Colonic mucosa (tissue), 4 donors: ENCODE results near the gene VSTM2B. TPM values are rescaled to one million over a fixed set of nuclear protein-coding genes. Genes with fewer than 3 reads are reported as not detected.

Experiments
- DNase-seq: peaks from one replicate; pipeline ENCODE4 v3.0.0-alpha.2; 2020
- H3K27ac ChIP-seq: fragments of 200-600 bp; one replicate; pipeline ENCODE4 v1.8.0; 2021
- H3K27me3 ChIP-seq: fragments of 200-600 bp; one replicate; pipeline ENCODE4 v1.8.0; 2021
- H3K36me3 ChIP-seq: fragments of 200-600 bp; one replicate; pipeline ENCODE4 v1.8.0; 2021
- H3K4me1 ChIP-seq: fragments of 200-600 bp; one replicate; pipeline ENCODE4 v1.8.0; 2021; ENCODE audit warnings: mild to moderate bottlenecking
- H3K4me3 ChIP-seq: fragments of 200-600 bp; one replicate; pipeline ENCODE4 v1.8.0; 2021
- H3K9ac ChIP-seq, 2 donors: one replicate each; pipeline ENCODE4 v1.7.0; 2013; ENCODE audit warnings: control low read depth in 2 of 2, low read depth in 2 of 2, low read length in 2 of 2
- H3K9me3 ChIP-seq: fragments of 200-600 bp; one replicate; pipeline ENCODE4 v1.8.0; 2021
- intact Hi-C: fragments of 100-400 bp; cut with DNase I; formaldehyde crosslinking; loops from one replicate; pipeline ENCODE4 v1.14.1; 2022
- total RNA-seq, 2 donors: library from RNA; stranded (reverse); fragmentation: NEBNext Ultra II Directional in 1 of 2; extraction: Animal tissue kit (Norgen Biotek cat#: 25700) in 1 of 2; gene quantifications; one replicate each; pipeline ENCODE4 v1.2.1, GENCODE V29; 2021
- TF ChIP-seq, protein P1 (sequence below): fragments of 200-600 bp; IDR thresholded peaks from one replicate; pipeline ENCODE4 v1.8.0; 2022; ENCODE audit warnings: antibody characterized with exemption, mild to moderate bottlenecking
- donor health status: healthy.
- donor health status: DM: no; HTN: no; CAD: no.
- donor health status: DM: no; HTN: no; CAD: no.

The VSTM2B gene
- total RNA-seq, 2 donors from 2014 or later: not detected

DNA sequence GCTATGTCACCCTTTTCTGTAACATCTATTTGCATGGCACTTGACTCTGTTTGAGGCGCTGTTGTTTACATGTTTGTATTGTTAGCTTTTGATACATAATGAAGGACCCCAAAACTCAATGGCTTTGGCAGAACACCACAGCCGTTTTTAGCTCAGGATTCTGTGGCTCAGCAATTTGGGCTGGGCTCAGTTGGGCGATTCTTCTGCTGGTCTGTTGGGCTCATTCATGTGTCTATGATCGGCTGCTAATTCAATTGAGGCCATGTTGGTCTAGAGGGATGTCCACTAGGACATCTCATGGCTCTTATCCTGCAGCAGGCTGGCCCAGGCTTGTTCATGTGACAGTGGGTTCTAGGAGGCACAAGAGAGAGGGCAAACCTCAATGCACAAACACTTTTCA, 33.9 kb downstream of the VSTM2B start:
- H3K4me1 ChIP-seq: no peaks in the 10 kb centered on the region
- H3K27me3 ChIP-seq: no peaks in the 10 kb centered on the region
- H3K36me3 ChIP-seq: no peaks in the 10 kb centered on the region
- H3K4me3 ChIP-seq: no peak overlapping the region
- TF ChIP-seq, protein P1, sequence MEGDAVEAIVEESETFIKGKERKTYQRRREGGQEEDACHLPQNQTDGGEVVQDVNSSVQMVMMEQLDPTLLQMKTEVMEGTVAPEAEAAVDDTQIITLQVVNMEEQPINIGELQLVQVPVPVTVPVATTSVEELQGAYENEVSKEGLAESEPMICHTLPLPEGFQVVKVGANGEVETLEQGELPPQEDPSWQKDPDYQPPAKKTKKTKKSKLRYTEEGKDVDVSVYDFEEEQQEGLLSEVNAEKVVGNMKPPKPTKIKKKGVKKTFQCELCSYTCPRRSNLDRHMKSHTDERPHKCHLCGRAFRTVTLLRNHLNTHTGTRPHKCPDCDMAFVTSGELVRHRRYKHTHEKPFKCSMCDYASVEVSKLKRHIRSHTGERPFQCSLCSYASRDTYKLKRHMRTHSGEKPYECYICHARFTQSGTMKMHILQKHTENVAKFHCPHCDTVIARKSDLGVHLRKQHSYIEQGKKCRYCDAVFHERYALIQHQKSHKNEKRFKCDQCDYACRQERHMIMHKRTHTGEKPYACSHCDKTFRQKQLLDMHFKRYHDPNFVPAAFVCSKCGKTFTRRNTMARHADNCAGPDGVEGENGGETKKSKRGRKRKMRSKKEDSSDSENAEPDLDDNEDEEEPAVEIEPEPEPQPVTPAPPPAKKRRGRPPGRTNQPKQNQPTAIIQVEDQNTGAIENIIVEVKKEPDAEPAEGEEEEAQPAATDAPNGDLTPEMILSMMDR: no peak
- intact Hi-C loops: no loop called here
- no peak overlapping the region for H3K27ac ChIP-seq
- H3K9me3 ChIP-seq: no peaks in the 10 kb centered on the region
- DNase-seq: no peak
- no peak overlapping the region for H3K9ac ChIP-seq

DNA sequence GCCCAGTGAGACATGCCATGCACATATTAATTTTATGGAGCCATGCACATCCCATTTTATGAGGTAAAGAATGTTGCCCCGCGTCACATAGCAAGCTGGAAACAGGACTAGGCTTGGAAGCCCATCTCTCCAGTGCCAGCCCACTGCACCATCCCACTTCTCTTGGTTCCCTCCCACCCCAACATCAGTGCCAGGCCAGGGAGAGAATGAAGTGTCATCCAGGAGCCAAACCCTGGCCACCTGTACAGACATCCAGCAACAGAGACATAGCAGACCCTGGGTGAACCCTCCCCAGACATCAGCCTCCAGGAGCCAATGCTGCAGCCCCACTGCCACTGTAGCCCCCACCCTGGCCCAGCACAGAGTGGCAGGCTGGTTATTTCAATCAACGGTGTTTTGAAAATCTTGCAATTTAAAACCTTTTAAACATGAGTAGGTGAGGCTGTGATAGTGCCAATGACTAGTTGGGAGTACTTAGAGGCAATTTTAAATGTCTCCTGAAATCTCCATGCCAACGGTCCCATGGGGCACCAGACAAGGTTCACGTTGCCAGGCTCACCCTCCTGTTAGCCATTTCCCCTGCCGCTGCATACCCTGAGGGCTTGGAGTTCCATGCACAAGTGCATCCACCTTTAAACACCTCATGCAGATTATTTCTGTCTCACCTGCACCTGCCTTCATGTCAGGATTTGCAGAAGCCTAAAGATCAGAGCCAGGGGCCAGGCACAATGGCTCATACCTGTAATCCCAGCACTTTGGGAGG, 34.7 kb downstream of the VSTM2B start:
- no peaks in the 10 kb centered on the region for H3K36me3 ChIP-seq
- intact Hi-C loops: no loop called here
- H3K27ac ChIP-seq: no peak overlapping the region
- H3K9me3 ChIP-seq: no peaks in the 10 kb centered on the region
- no peak overlapping the region for H3K4me3 ChIP-seq
- TF ChIP-seq, protein P1: no peak
- no peaks in the 10 kb centered on the region for H3K27me3 ChIP-seq
- no peak overlapping the region for H3K9ac ChIP-seq
- H3K4me1 ChIP-seq: no peaks in the 10 kb centered on the region
- DNase-seq: no peak

DNA sequence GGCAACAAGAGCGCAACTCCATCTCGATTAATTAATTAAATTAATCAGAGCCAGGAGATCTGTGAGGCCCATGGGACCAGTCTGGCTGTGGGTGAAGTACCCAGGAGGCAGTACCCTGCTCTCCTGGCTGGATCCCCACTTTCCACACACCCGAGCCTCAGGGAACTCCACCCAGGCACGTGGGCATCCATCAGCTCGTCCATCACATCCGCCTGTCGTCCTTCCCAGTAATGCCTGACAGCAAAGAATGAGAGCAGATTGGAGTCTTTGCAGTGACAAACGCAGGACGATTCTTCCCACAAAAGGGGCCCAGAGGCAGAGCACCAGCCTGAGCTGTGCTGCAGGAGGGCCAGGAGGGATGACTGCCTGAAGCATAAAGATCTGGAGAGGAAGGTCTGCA, 35.8 kb downstream of the VSTM2B start:
- no peak overlapping the region for H3K9ac ChIP-seq
- no peaks in the 10 kb centered on the region for H3K36me3 ChIP-seq
- H3K4me1 ChIP-seq: no peaks in the 10 kb centered on the region
- TF ChIP-seq, protein P1: no peak
- intact Hi-C loops: no loop called here
- no peaks in the 10 kb centered on the region for H3K27me3 ChIP-seq
- no peak overlapping the region for H3K27ac ChIP-seq
- no peak for DNase-seq
- no peaks in the 10 kb centered on the region for H3K9me3 ChIP-seq
- no peak overlapping the region for H3K4me3 ChIP-seq

DNA sequence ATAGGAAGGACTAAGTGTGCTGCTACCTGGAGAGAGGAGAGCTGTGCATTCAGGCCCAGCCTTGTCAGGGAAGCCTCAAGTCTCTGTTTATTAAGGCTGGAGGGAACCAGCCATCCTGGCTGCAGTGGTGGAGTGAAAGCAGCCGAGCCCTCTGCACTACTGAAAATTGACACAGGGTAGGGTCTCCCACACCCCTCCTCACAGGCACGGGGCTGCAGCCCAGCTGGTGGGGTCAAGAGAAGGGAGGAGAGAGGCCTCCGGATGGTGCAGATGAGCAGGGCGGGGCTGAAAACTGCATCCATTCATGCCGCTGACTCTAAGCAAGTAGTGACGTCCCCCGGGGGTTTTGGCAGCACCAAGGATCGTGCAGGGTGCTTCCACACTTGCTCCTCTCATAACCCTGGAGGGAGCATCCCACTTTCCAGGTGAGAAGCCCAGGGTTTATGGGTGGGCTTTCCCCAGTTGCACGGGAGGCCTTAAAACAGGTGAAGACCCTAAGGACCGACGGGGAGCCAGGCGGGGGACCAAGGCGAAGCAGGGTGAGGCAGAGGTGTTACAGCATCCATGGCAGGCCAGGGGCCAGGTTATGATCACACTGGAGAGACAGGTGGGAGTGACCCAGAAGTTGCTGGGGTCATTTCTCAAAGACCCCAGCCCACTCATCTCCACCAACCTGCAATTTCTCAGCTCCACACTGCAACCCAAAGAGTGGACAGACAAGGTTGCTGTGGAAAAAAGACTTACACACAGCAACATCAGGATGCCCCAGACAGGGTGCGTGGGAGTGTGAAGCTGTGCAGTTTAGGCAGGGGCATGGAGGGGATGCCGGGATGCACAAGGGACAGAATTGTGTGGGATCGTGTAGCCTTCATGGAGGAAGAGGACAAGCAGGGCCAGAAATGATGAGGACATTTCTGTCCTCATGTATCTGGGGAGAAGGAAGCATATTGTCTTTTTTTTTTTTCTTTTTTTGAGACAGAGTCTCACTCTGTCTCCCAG, 36.8 kb downstream of the VSTM2B start:
- DNase-seq: no peak
- H3K9ac ChIP-seq: no peak overlapping the region
- TF ChIP-seq, protein P1: no peak
- no peaks in the 10 kb centered on the region for H3K27me3 ChIP-seq
- no peak overlapping the region for H3K27ac ChIP-seq
- no peaks in the 10 kb centered on the region for H3K4me1 ChIP-seq
- H3K9me3 ChIP-seq: no peaks in the 10 kb centered on the region
- H3K4me3 ChIP-seq: no peak overlapping the region
- H3K36me3 ChIP-seq: no peaks in the 10 kb centered on the region
- intact Hi-C loops: no loop called here

DNA sequence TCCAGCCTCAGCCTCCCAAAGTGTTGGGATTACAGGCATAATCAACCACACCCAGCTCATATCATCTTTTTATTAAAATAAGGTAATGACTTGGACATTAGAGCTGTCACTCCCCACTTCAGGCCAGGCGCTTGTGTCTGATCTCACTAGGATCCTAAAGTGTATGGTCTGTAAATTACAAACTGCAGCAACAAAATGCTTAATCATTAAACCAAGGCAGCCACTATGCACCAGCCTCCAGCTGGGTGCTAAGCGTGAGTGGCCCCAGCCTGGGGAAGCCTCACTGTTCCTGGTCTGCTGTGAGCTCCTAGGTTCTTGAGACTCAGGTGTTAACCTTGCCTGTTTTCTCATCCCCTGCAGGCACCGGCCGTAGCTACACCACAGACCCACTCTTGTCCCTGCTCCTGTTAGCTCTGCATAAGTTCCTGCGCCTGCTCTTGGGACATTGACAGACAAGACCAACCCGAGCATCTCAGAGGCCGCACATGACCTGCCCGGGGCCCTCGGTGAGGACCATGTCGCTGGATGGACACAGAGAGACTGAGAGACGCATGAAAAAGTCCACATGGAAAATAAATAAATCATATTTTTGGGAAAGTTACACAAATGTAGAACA, 37.8 kb downstream of the VSTM2B start:
- DNase-seq: no peak
- no peak overlapping the region for H3K27ac ChIP-seq
- H3K4me3 ChIP-seq: no peak overlapping the region
- no peaks in the 10 kb centered on the region for H3K27me3 ChIP-seq
- no peaks in the 10 kb centered on the region for H3K4me1 ChIP-seq
- intact Hi-C loops: no loop called here
- H3K9me3 ChIP-seq: no peaks in the 10 kb centered on the region
- no peak overlapping the region for H3K9ac ChIP-seq
- TF ChIP-seq, protein P1: no peak
- no peaks in the 10 kb centered on the region for H3K36me3 ChIP-seq
